Spleen (tissue), 11 donors: Measurements from ENCODE around the gene RBM24. TPM values are rescaled to one million over a fixed set of nuclear protein-coding genes. Genes with fewer than 3 reads are reported as not detected.

Experiments used
- DNase-seq: peaks from one replicate; pipeline ENCODE4 v3.0.0-alpha.2; 2020
- H3K27ac ChIP-seq, 8 donors: fragments of 200-600 bp; sonication (generic) in 7 of 8; 1 replicate in 4 of 8; 2 replicates in 4 of 8; pipeline versions ENCODE4 v1.5.0 to v1.8.0; 2016 to 2021; ENCODE audit warnings: inconsistent platforms in 4 of 8, mild to moderate bottlenecking in 4 of 8, moderate library complexity in 1 of 8
- H3K27me3 ChIP-seq, 7 donors: fragments of 200-600 bp; sonication (generic) in 6 of 7; replicated peaks in 1 of 7; 1 replicate in 4 of 7; 2 replicates in 3 of 7; pipeline versions ENCODE4 v1.5.0 to v1.8.0; 2016 to 2021; ENCODE audit warnings: inconsistent platforms in 3 of 7, mild to moderate bottlenecking in 1 of 7
- H3K36me3 ChIP-seq, 6 donors: fragments of 200-600 bp; sonication (generic) in 5 of 6; 1 replicate in 4 of 6; 2 replicates in 2 of 6; pipeline versions ENCODE4 v1.5.0 to v1.8.0; 2016 to 2021; ENCODE audit warnings: inconsistent platforms in 2 of 6
- H3K4me1 ChIP-seq, 6 donors: fragments of 200-600 bp; sonication (generic) in 5 of 6; 1 replicate in 3 of 6; 2 replicates in 3 of 6; pipeline versions ENCODE4 v1.5.0 to v1.8.0; 2016 to 2021; ENCODE audit warnings: inconsistent platforms in 3 of 6
- H3K4me3 ChIP-seq, 8 donors: fragments of 200-600 bp; sonication (generic) in 7 of 8; 1 replicate in 4 of 8; 2 replicates in 4 of 8; pipeline versions ENCODE4 v1.5.0 to v1.8.0; 2016 to 2021; ENCODE audit warnings: inconsistent platforms in 4 of 8, mild to moderate bottlenecking in 4 of 8, moderate library complexity in 2 of 8
- H3K9me3 ChIP-seq, 8 donors: fragments of 200-600 bp; sonication (generic) in 7 of 8; 1 replicate in 4 of 8; 2 replicates in 4 of 8; pipeline versions ENCODE4 v1.5.0 to v1.8.0; 2016 to 2021; ENCODE audit warnings: inconsistent platforms in 4 of 8
- POLR2A ChIP-seq, 3 donors: fragments of 450-650 bp; IDR thresholded peaks; one replicate each; pipeline ENCODE4 v1.5.1; 2017; ENCODE audit warnings: antibody characterized with exemption in 3 of 3, mild to moderate bottlenecking in 1 of 3
- POLR2AphosphoS5 ChIP-seq, 3 donors: sonication (generic); formaldehyde crosslinking; IDR thresholded peaks; one replicate each; pipeline ENCODE4 v1.5.1; 2017; ENCODE audit warnings: antibody characterized with exemption in 3 of 3
- WGBS, 5 donors: extraction: QIAGEN DNeasy Blood & Tissue Kit in 3 of 5; methylation state at CpG; one replicate each; pipeline versions ENCODE4 v1.1.5 to v1.1.7; 2013 to 2018; 5-methylcytosine and 5-hydroxymethylcytosine counted together
- intact Hi-C: fragments of 100-400 bp; cut with DNase I; formaldehyde crosslinking; loops from one replicate; pipeline ENCODE4 v1.15.0; 2023; ENCODE audit warnings: low total_unique reads
- polyA plus RNA-seq, 3 donors: library from polyadenylated mRNA; stranded (reverse); fragments of 200-250 nt; gene quantifications; one replicate each; pipeline ENCODE4 v1.2.1, GENCODE V29; 2013
- total RNA-seq, 7 donors: library from RNA; depleted of rRNA in 3 of 7; stranded (reverse); fragments of >200 nt in 3 of 7; fragmentation: NEBNext Ultra II Directional in 4 of 7; extraction: Animal tissue kit (Norgen Biotek cat#: 25700) in 4 of 7; gene quantifications; one replicate each; pipeline versions ENCODE4 v1.1.0 to v1.2.1, GENCODE V29; 2016 to 2021
- TF ChIP-seq, protein P1 (sequence below), 11 experiments: fragments of 200-600 bp in 7 of 11; fragments of 450-650 bp in 4 of 11; sonication (generic) in 4 of 11; IDR thresholded peaks in 8 of 11; conservative IDR thresholded peaks in 3 of 11; 1 replicate in 7 of 11; 2 replicates in 4 of 11; pipeline versions ENCODE4 v1.4.0 to v1.8.0; 2016 to 2021; ENCODE audit warnings: antibody characterized with exemption in 11 of 11, inconsistent platforms in 4 of 11, mild to moderate bottlenecking in 1 of 11
- donor health status: healthy with polysubstance abuse.
- donor health status: DM: no; HTN: no; CAD: no; lungs with moderate emphysema.
- donor health status: DM: no; HTN: no; CAD: no.
- donor health status: Bipolar disorder and iron deficiency.
- donor health status: healthy.
- donor health status: DM: no; HTN: no; CAD: no.
- donor health status: DM: yes; HTN: yes; CAD: no.

RBM24 gene
- total and polyA plus RNA-seq, 10 donors = 0.33 to 1.8 (median 0.88) TPM

DNA sequence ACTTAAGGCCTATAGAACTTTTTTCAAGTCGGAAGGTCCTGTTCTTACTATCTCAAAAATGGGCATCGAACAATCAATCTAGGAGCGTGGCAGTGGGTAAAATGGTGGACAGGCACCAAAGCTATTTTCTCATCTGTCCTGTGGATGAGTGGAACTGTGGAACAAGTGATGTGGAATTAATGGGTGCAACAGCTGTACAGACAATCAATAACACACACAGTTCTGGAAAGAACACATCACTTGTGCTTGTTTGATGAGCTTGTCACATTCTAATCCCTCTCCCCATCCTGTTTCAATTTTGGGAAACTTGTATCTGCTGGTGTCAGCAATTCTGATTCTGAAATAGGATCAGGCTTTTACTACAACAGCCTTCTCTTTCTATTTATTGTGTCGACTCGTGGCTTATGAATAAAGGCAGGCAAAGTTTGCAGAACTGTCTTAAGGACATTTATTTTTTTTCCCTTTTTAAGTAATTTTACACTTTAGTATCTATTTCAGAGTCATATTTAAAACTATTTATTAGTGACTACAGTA lies 11.5 kb downstream of the RBM24 start:
- DNase-seq = no peak
- no peaks in the 10 kb centered on the region for H3K36me3 ChIP-seq
- intact Hi-C loops = no loop called here
- TF ChIP-seq, protein P1, sequence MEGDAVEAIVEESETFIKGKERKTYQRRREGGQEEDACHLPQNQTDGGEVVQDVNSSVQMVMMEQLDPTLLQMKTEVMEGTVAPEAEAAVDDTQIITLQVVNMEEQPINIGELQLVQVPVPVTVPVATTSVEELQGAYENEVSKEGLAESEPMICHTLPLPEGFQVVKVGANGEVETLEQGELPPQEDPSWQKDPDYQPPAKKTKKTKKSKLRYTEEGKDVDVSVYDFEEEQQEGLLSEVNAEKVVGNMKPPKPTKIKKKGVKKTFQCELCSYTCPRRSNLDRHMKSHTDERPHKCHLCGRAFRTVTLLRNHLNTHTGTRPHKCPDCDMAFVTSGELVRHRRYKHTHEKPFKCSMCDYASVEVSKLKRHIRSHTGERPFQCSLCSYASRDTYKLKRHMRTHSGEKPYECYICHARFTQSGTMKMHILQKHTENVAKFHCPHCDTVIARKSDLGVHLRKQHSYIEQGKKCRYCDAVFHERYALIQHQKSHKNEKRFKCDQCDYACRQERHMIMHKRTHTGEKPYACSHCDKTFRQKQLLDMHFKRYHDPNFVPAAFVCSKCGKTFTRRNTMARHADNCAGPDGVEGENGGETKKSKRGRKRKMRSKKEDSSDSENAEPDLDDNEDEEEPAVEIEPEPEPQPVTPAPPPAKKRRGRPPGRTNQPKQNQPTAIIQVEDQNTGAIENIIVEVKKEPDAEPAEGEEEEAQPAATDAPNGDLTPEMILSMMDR (IDR thresholded peaks at IDR 0.05 in 8 of 11, conservative IDR thresholded peaks at IDR 0.05 in 3 of 11) = no peak
- no peaks in the 10 kb centered on the region for H3K9me3 ChIP-seq
- WGBS, 5 donors = 88 to 92% (median 90%) methylated on average over 5 of the region's 5 CpGs
- H3K4me3 ChIP-seq = no peak overlapping the region
- H3K27ac ChIP-seq = no peak overlapping the region
- H3K27me3 ChIP-seq = peaks cover 0 to 19% (median 0%) of the 10 kb centered on the region in 7 donors
- H3K4me1 ChIP-seq = no peaks in the 10 kb centered on the region

DNA sequence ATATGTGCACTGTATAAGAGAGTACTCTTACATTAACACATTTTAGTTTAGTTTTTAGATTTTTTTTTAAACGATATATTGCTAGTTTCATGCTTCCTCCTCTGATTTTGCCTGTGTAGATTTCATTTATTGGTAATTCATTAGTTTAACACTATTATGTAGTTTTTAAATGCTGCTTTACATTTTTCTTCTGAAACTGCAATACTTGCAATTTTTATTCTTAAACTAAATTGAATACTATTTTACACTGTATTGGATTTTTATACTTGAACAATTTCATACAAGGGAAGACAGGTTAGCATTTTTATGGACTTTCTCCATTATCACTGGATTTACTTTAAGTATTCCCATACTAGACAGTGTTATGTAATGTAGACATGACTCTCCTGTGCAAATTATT lies 12.2 kb downstream of the RBM24 start:
- Histone ChIP-seq H3K9me3 (no peaks in the 10 kb centered on the region), H3K36me3 (no peaks in the 10 kb centered on the region), H3K4me1 (no peaks in the 10 kb centered on the region), H3K4me3 (no peak overlapping the region), H3K27me3 (peaks cover 0 to 18% (median 0%) of the 10 kb centered on the region in 7 donors), H3K27ac (no peak overlapping the region)
- TF ChIP-seq POLR2AphosphoS5 (IDR thresholded peaks at IDR 0.05) = no peak
- TF ChIP-seq POLR2A (IDR thresholded peaks at IDR 0.05) = no peak
- TF ChIP-seq, protein P1 (IDR thresholded peaks at IDR 0.05 in 8 of 11, conservative IDR thresholded peaks at IDR 0.05 in 3 of 11) = no peak
- 81 to 97% (median 84%) methylated on average over 1 of the region's 1 CpG for WGBS, 5 donors
- intact Hi-C loops = no loop called here
- DNase-seq = no peak

DNA sequence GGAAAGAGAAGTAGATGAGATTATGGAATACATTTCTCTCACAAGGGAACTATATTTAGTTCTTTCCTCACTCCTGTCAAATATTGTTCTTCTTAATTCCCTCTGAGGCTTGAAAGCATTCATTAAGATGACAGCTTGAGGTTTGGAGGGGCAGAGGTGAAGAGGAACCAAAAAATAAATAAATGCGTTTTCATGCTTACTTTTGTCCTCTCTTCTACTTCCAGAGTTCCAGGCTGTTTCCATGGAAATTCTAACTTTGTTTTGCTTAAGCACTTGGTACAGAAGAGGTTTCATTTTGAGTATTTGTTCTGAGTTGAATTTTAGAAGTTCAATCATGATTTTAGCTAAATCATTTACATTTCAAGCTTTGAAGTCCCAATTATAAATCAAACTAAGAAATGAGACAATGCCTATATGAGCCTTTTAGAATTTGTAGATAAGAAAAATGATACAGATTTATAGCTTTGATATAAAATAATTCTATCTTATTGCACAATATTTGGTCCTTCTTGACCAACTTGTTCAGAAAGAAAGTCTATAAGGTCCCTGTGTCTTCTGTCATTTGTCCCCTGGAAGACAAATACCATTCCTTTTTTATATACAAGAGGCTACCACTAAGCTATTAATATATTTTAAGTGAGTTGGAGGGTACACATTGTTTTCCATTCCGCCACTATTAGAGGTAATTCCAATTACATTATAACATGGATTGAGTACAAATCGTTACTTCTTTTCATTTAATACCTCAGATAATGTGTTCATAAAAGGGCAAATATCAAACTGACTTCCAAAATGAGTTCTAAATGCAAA lies 16.3 kb downstream of the RBM24 start:
- intact Hi-C loops = no loop called here
- Histone ChIP-seq H3K4me1 (no peaks in the 10 kb centered on the region), H3K27ac (peak overlapping the region in 1 of 8 donors; percentile 8), H3K9me3 (no peaks in the 10 kb centered on the region), H3K36me3 (no peaks in the 10 kb centered on the region), H3K4me3 (no peak overlapping the region), H3K27me3 (peaks cover 0 to 7% (median 0%) of the 10 kb centered on the region in 7 donors)
- 58 to 64% (median 60%) methylated on average over 3 of the region's 3 CpGs for WGBS, 5 donors
- no peak for TF ChIP-seq POLR2A (IDR thresholded peaks at IDR 0.05)
- TF ChIP-seq, protein P1 (IDR thresholded peaks at IDR 0.05 in 8 of 11, conservative IDR thresholded peaks at IDR 0.05 in 3 of 11) = no peak
- no peak for TF ChIP-seq POLR2AphosphoS5 (IDR thresholded peaks at IDR 0.05)
- DNase-seq = no peak

DNA sequence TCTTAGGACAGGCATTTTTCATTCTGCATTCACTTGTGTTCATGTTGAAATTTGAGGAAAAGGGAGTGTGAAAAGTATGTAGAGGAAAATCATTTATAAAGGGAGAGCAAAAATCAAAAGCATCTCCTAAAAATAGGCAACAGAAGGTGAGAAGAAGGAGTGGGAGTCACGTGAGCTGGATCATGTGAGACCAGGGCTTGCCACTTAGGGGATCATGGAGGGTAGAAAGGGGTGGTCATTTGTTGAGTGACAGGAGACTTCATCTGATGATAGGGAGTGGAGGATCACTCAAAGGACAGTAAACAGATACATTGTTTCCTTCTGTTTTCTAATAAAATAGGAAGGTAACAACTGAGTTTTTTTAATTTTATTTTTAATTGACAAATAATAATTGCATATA lies 17.1 kb downstream of the RBM24 start:
- Histone ChIP-seq H3K27ac (no peak overlapping the region), H3K9me3 (no peaks in the 10 kb centered on the region), H3K4me1 (no peaks in the 10 kb centered on the region), H3K4me3 (no peak overlapping the region), H3K36me3 (no peaks in the 10 kb centered on the region), H3K27me3 (peaks cover 0 to 7% (median 0%) of the 10 kb centered on the region in 7 donors)
- 71 to 82% (median 77%) methylated on average over 1 of the region's 1 CpG for WGBS, 5 donors
- TF ChIP-seq POLR2AphosphoS5 (IDR thresholded peaks at IDR 0.05) = no peak
- TF ChIP-seq, protein P1 (IDR thresholded peaks at IDR 0.05 in 8 of 11, conservative IDR thresholded peaks at IDR 0.05 in 3 of 11) = no peak
- TF ChIP-seq POLR2A (IDR thresholded peaks at IDR 0.05) = no peak
- intact Hi-C loops = no loop called here
- no peak for DNase-seq
